ENCODE data around the gene PDIA2. TPM values are rescaled to one million over a fixed set of nuclear protein-coding genes. Genes with fewer than 3 reads are reported as not detected.

The PDIA2 gene
- total and polyA plus RNA-seq, 10 of the 15 experiments (the other 5 are each of a cell fraction or from before 2014, with no cell fraction given) = 0.11 to 0.36 TPM; not detected in 8

DNA sequence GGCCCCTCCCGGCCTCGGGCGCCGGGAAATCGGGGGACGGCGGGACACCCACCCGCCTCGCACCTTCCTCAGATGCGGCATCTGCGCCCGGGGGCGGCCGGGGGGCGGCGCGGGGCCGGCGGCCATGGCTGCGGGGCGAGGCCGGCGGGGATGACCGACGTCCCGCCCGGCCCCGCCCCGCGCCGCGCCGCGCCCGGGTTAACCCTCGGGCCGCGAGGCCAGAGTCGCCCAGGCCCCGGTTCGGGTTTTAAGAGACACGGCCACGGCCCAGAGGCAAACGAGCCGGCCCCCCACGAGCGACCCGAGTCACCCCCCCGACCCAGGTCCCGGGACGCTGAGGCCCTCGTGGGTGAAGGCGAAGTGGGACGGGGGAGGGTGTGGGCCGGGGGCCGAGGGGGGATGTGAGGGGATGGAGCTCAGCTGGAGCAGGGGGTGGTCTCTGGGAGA is 7.2 kb upstream of the PDIA2 start, which contains the start of gene RGS11 (continued):
- TF ChIP-seq, protein P1, sequence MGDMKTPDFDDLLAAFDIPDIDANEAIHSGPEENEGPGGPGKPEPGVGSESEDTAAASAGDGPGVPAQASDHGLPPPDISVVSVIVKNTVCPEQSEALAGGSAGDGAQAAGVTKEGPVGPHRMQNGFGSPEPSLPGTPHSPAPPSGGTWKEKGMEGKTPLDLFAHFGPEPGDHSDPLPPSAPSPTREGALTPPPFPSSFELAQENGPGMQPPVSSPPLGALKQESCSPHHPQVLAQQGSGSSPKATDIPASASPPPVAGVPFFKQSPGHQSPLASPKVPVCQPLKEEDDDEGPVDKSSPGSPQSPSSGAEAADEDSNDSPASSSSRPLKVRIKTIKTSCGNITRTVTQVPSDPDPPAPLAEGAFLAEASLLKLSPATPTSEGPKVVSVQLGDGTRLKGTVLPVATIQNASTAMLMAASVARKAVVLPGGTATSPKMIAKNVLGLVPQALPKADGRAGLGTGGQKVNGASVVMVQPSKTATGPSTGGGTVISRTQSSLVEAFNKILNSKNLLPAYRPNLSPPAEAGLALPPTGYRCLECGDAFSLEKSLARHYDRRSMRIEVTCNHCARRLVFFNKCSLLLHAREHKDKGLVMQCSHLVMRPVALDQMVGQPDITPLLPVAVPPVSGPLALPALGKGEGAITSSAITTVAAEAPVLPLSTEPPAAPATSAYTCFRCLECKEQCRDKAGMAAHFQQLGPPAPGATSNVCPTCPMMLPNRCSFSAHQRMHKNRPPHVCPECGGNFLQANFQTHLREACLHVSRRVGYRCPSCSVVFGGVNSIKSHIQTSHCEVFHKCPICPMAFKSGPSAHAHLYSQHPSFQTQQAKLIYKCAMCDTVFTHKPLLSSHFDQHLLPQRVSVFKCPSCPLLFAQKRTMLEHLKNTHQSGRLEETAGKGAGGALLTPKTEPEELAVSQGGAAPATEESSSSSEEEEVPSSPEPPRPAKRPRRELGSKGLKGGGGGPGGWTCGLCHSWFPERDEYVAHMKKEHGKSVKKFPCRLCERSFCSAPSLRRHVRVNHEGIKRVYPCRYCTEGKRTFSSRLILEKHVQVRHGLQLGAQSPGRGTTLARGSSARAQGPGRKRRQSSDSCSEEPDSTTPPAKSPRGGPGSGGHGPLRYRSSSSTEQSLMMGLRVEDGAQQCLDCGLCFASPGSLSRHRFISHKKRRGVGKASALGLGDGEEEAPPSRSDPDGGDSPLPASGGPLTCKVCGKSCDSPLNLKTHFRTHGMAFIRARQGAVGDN (IDR thresholded peaks at IDR 0.05) = no peak
- TF ChIP-seq, protein P2, sequence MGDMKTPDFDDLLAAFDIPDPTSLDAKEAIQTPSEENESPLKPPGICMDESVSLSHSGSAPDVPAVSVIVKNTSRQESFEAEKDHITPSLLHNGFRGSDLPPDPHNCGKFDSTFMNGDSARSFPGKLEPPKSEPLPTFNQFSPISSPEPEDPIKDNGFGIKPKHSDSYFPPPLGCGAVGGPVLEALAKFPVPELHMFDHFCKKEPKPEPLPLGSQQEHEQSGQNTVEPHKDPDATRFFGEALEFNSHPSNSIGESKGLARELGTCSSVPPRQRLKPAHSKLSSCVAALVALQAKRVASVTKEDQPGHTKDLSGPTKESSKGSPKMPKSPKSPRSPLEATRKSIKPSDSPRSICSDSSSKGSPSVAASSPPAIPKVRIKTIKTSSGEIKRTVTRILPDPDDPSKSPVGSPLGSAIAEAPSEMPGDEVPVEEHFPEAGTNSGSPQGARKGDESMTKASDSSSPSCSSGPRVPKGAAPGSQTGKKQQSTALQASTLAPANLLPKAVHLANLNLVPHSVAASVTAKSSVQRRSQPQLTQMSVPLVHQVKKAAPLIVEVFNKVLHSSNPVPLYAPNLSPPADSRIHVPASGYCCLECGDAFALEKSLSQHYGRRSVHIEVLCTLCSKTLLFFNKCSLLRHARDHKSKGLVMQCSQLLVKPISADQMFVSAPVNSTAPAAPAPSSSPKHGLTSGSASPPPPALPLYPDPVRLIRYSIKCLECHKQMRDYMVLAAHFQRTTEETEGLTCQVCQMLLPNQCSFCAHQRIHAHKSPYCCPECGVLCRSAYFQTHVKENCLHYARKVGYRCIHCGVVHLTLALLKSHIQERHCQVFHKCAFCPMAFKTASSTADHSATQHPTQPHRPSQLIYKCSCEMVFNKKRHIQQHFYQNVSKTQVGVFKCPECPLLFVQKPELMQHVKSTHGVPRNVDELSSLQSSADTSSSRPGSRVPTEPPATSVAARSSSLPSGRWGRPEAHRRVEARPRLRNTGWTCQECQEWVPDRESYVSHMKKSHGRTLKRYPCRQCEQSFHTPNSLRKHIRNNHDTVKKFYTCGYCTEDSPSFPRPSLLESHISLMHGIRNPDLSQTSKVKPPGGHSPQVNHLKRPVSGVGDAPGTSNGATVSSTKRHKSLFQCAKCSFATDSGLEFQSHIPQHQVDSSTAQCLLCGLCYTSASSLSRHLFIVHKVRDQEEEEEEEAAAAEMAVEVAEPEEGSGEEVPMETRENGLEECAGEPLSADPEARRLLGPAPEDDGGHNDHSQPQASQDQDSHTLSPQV (IDR thresholded peaks at IDR 0.05) = no peak
- TF ChIP-seq JUNB (IDR thresholded peaks at IDR 0.05) (no peak), TCF7 (IDR thresholded peaks at IDR 0.05; ENCODE audit: borderline replicate concordance) (no peak), CBFB (IDR thresholded peaks at IDR 0.05; ENCODE audit: low read depth) (no peak)
